HUES64 (cell line): Measurements from ENCODE around the gene IQCK.

Experiments used
- H3K27ac ChIP-seq: 2 replicates; pipeline ENCODE4 v1.7.0; 2013; ENCODE audit warnings: low read depth, low read length, inconsistent platforms
- H3K27me3 ChIP-seq: 2 replicates; pipeline ENCODE4 v1.6.1; 2013; ENCODE audit warnings: mild to moderate bottlenecking, low read length; ENCODE audit not compliant: insufficient read depth
- H3K36me3 ChIP-seq: 2 replicates; pipeline ENCODE4 v1.6.1; 2013; ENCODE audit warnings: mild to moderate bottlenecking, low read length; ENCODE audit not compliant: insufficient read depth
- H3K4me1 ChIP-seq: 2 replicates; pipeline ENCODE4 v1.6.1; 2013; ENCODE audit warnings: mild to moderate bottlenecking, low read length, moderate library complexity; ENCODE audit not compliant: insufficient read depth
- H3K4me3 ChIP-seq: 2 replicates; pipeline ENCODE4 v1.5.1; 2013; ENCODE audit warnings: mild to moderate bottlenecking, low read length, moderate library complexity
- H3K9ac ChIP-seq: 2 replicates; pipeline ENCODE4 v1.6.1; 2013; ENCODE audit warnings: mild to moderate bottlenecking, low read depth, low read length
- H3K9me3 ChIP-seq: 2 replicates; pipeline ENCODE4 v1.6.1; 2013; ENCODE audit warnings: low read depth, low read length; ENCODE audit not compliant: insufficient read depth
- WGBS: fragments of 150-250, 120-280 bp; methylation state at CpG from one replicate; pipeline ENCODE4 v1.1.7; 2013; ENCODE audit warnings: missing lambda C conversion rate; 5-methylcytosine and 5-hydroxymethylcytosine counted together

IQCK gene

GRCh38 chr16:19881028-19881427, 163.0 kb downstream of the IQCK start:
- Histone ChIP-seq H3K9ac (no peak overlapping the region), H3K4me1 (peaks cover 34% of the 10 kb centered on the region), H3K36me3 (peaks cover 13% of the 10 kb centered on the region), H3K27me3 (peaks cover 12% of the 10 kb centered on the region), H3K27ac (no peak overlapping the region), H3K9me3 (no peaks in the 10 kb centered on the region), H3K4me3 (no peak overlapping the region)
- WGBS, result 92% methylated on average over 6 of the region's 7 CpGs

GRCh38 chr16:19881783-19882182, 163.7 kb downstream of the IQCK start:
- Histone ChIP-seq H3K4me3 (peak overlapping the region; percentile 81), H3K27ac (peak overlapping the region; percentile 96), H3K36me3 (peaks cover 13% of the 10 kb centered on the region), H3K4me1 (peaks cover 27% of the 10 kb centered on the region), H3K9ac (peak overlapping the region; percentile 33; the same call in 1 of the 2 replicates), H3K27me3 (peaks cover 12% of the 10 kb centered on the region), H3K9me3 (no peaks in the 10 kb centered on the region)
- 43% methylated on average over 5 of the region's 6 CpGs for WGBS

GRCh38 chr16:19882186-19882585, 164.1 kb downstream of the IQCK start:
- peaks cover 25% of the 10 kb centered on the region for H3K4me1 ChIP-seq
- H3K4me3 ChIP-seq, result peak overlapping the region; percentile 81
- H3K27me3 ChIP-seq, result peaks cover 12% of the 10 kb centered on the region
- H3K9me3 ChIP-seq, result no peaks in the 10 kb centered on the region
- H3K9ac ChIP-seq, result peak overlapping the region; percentile 69
- H3K27ac ChIP-seq, result peak overlapping the region; percentile 96
- WGBS, result 3% methylated on average over 9 of the region's 9 CpGs
- H3K36me3 ChIP-seq, result peaks cover 13% of the 10 kb centered on the region

- Histone ChIP-seq H3K27ac (peak overlapping the region; percentile 96), H3K9ac (peak overlapping the region; percentile 69), H3K36me3 (peaks cover 8% of the 10 kb centered on the region), H3K4me3 (peak overlapping the region; percentile 81), H3K4me1 (peaks cover 25% of the 10 kb centered on the region), H3K9me3 (no peaks in the 10 kb centered on the region), H3K27me3 (peaks cover 12% of the 10 kb centered on the region)
- whole genome bisulfite sequencing, result 3% methylated on average over 3 of the region's 3 CpGs
Observed at GRCh38 chr16:19882646-19883045, 164.6 kb downstream of the IQCK start.

- peak overlapping the region; percentile 81 for H3K4me3 ChIP-seq
Observed at GRCh38 chr16:19883296-19883965, 165.4 kb downstream of the IQCK start.

GRCh38 chr16:19883966-19884485, 166.0 kb downstream of the IQCK start:
- peak overlapping the region; percentile 96 for H3K27ac ChIP-seq
- H3K4me1 ChIP-seq, result peaks cover 17% of the 10 kb centered on the region
- H3K9me3 ChIP-seq, result no peaks in the 10 kb centered on the region
- peak overlapping the region; percentile 81 for H3K4me3 ChIP-seq
- H3K9ac ChIP-seq, result peak overlapping the region; percentile 69
- H3K36me3 ChIP-seq, result peaks cover 7% of the 10 kb centered on the region
- WGBS, result 0% methylated on average over 22 of the region's 24 CpGs
- peaks cover 12% of the 10 kb centered on the region for H3K27me3 ChIP-seq

More at GRCh38 chr16:19883296-19883965, 165.4 kb downstream of the IQCK start:
- Histone ChIP-seq H3K9ac (peak overlapping the region; percentile 69), H3K4me1 (peaks cover 23% of the 10 kb centered on the region), H3K36me3 (peaks cover 7% of the 10 kb centered on the region), H3K9me3 (no peaks in the 10 kb centered on the region), H3K27ac (peak overlapping the region; percentile 96), H3K27me3 (peaks cover 12% of the 10 kb centered on the region)
- under 1% methylated on average over 35 of the region's 35 CpGs for WGBS

- 9% methylated on average over 85 of the region's 85 CpGs for WGBS
- H3K27ac ChIP-seq, result peak within 1 kb of the TSS; percentile 96
- H3K4me1 ChIP-seq, result peaks cover 11% of the 10 kb centered on the region
- peaks cover 12% of the 10 kb centered on the region for H3K27me3 ChIP-seq
- peak within 1 kb of the TSS; percentile 69 for H3K9ac ChIP-seq
- H3K36me3 ChIP-seq, result peaks cover 7% of the 10 kb centered on the region
- H3K9me3 ChIP-seq, result no peaks in the 10 kb centered on the region
- H3K4me3 ChIP-seq, result peak within 1 kb of the TSS; percentile 81
Observed at GRCh38 chr16:19884611-19885450, 166.8 kb downstream of the IQCK start, which contains the start of gene GPRC5B. Gene GPRC5B (minus strand): TSS chr16:19884848. CDS start chr16:19872845, 12,003 bp downstream.

- Histone ChIP-seq H3K9ac (no peak overlapping the region), H3K4me3 (peak overlapping the region; percentile 81; the same call in 1 of the 2 replicates), H3K4me1 (peaks cover 7% of the 10 kb centered on the region), H3K36me3 (peaks cover 4% of the 10 kb centered on the region), H3K27ac (no peak overlapping the region), H3K9me3 (no peaks in the 10 kb centered on the region), H3K27me3 (peaks cover 12% of the 10 kb centered on the region)
- WGBS, result 91% methylated on average over 41 of the region's 41 CpGs
Observed at GRCh38 chr16:19885451-19886072, 167.5 kb downstream of the IQCK start.

GRCh38 chr16:19886073-19886941, 168.2 kb downstream of the IQCK start:
- Histone ChIP-seq H3K9me3 (no peaks in the 10 kb centered on the region), H3K27me3 (peaks cover 12% of the 10 kb centered on the region), H3K4me1 (peaks cover 5% of the 10 kb centered on the region), H3K36me3 (no peaks in the 10 kb centered on the region), H3K4me3 (no peak overlapping the region), H3K27ac (no peak overlapping the region), H3K9ac (no peak overlapping the region)
- WGBS, result 30% methylated on average over 20 of the region's 20 CpGs

GRCh38 chr16:19888834-19889233, 170.8 kb downstream of the IQCK start:
- Histone ChIP-seq H3K9me3 (no peaks in the 10 kb centered on the region), H3K36me3 (no peaks in the 10 kb centered on the region), H3K27ac (no peak overlapping the region), H3K4me1 (no peaks in the 10 kb centered on the region), H3K9ac (no peak overlapping the region), H3K4me3 (no peak overlapping the region), H3K27me3 (peaks cover 12% of the 10 kb centered on the region)
- 87% methylated on average over 3 of the region's 3 CpGs for WGBS
